GM15510 (cell line): ENCODE data around the gene SP110.

ENCODE experiments used
- POLR2A ChIP-seq: IDR thresholded peaks from 3 replicates; pipeline ENCODE4 v1.6.1; 2011; ENCODE audit warnings: borderline replicate concordance; ENCODE audit not compliant: insufficient read length; ENCODE audit errors: extremely low read depth

SP110 gene

GRCh38 chr2:230219419-230220331 is at the start of gene SP110:
Gene SP110, minus strand, starts transcription at chr2:230219984. Its CDS starts 3,057 bp downstream, at chr2:230216927.
- peak; percentile 66 for TF ChIP-seq POLR2A

DNA sequence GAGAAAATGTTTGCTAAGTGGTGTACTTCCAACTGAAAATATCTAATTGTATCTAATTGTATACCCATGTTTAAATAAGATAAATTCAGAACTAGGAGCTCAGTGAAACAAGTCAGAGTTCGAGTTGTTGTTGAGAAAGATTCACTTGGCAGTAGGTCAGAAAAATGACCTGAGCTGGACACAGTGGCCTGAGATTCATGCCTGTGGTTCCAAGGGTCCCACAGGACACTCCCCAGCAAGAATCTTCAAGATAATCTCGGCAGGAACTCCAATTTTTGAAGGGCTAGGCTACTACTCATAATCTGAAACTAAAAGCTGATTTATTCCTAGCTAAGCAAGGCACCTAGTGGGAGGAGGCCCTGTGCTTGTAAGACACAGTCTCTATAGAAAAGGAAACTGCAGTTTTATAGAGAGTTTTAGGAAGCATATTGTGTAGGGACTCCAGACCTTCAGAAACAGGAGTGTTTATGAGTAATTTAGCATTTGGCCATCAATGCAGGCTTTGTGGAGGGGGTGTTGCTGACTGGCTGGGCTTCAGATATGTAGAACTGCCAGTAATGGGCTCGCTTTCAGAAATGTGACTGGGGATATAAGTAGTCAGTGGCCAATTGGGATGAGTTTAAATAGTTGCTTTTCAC is 48.9 kb upstream of the SP110 start:
- no peak for TF ChIP-seq POLR2A

- no peak for TF ChIP-seq POLR2A
Measured at GRCh38 chr2:230267556-230267955, 47.8 kb upstream of the SP110 start.

- no peak for TF ChIP-seq POLR2A
Measured at GRCh38 chr2:230267059-230267458, 47.3 kb upstream of the SP110 start.

GRCh38 chr2:230266638-230267037 is 46.9 kb upstream of the SP110 start:
- no peak for TF ChIP-seq POLR2A

DNA sequence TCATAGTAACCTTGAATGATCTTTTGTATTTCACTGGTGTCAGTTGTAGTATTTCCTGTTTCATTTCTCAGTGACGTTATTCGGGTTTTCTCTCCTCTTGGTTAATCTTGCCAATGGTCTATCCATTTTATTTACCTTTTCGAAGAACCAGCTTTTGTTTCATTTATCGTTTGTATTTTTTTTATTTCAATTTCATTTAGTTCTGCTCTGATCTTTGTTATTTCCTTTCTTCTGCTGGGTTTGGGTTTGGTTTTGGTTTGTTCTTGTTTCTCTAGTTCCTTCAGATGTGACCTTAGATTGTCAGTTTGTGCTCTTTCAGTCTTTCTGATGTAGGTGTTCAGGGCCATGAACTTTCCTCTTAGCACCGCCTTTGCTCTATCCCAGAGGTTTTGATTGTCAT is 42.5 kb upstream of the SP110 start:
- no peak for TF ChIP-seq POLR2A

GRCh38 chr2:230258483-230258882 is 38.7 kb upstream of the SP110 start:
- no peak for TF ChIP-seq POLR2A

GRCh38 chr2:230256733-230257332 is 37.0 kb upstream of the SP110 start:
- no peak for TF ChIP-seq POLR2A

DNA sequence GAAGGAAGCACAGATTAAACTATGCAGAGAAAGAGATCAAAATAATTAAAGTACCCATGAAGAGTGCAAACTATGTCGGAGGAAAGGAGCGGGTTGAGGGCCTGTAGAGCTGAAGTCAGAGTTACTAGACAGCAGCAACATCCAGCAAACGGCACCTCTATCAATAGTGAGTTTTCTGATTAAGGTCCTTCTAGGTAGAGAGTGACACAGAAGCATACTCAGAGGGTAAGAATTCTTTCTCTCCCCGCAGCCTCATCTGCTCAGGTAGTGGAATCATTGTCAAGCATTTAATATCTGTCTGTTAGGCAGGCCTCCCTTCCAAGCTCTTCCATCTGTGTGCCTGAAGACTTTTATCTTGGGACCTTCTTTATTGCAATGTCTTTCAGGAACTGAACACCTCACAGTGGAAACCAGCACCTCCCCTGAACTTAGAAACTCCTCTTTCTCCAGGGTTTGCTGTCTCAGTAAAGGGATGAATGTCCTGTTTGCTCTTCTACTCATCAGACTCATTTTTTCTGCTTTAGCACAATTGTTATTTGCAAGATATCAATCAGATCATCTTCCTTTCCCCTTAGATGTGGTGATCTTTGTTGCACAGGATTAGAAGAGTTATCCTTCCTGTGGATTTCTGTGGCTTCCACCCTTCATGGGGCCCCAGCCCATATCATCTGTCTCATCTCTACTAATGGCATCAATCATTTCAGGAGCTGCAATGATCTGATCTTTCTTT is 34.5 kb upstream of the SP110 start:
- TF ChIP-seq POLR2A, result no peak

DNA sequence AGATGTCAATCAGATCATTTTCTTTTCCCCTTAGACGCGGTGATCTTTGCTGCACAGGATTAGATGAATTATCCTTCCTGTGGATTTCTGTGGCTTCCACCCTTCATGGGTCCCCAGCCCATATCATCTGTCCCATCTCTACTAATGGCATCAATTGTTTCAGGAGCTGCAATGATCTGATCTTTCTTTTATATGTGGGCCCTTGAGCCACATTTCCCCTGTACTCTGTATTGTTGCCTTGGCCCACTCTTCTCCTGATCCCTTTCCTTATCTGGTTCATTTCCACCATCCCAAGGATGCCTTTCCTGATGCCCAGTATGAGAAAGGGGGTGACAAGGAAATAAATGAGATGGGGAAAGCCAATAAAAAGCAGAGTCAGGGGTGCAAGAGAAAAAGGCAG is 30.4 kb upstream of the SP110 start:
- TF ChIP-seq POLR2A, result no peak

- TF ChIP-seq POLR2A, result no peak
Measured at GRCh38 chr2:230246206-230246605, 26.4 kb upstream of the SP110 start.

DNA sequence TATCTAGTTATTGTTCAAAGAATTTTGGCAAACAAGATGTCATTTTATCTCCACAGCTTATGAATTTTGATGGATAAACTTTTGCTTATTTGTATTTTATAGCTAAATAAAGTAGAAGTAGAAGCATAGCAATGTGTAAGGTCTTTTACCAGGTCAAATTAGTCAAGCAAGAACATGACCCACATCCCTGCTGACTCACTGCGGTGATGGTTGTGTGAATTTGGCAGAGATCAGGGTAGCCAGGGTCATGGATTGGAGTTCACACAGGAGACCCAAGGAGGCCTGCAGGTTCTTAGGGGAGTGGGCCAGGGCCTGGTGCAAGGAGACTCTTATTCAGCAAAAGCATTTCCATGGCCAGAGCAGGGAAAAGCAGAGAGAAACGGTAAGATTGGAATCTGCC is 24.4 kb upstream of the SP110 start:
- no peak for TF ChIP-seq POLR2A

DNA sequence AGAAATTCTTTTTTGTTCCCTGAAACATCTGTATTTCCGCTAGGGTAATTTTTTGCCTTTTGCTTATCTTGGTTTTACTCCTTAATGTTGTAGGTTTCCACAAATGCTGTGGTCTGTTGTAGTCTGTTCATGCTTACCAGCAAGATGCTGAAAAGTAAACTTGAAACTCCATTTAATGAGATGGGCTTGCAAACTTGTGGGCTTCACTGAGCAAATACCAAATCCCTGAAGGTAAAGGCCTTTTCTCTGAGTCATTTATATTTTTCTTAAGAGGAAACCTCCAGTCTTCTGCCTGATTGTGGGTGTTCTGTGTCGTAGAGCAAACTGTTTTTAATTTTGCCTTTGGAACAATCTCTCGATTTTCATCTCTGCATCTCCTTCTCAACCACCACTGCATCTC is 15.1 kb upstream of the SP110 start:
- TF ChIP-seq POLR2A, result no peak

DNA sequence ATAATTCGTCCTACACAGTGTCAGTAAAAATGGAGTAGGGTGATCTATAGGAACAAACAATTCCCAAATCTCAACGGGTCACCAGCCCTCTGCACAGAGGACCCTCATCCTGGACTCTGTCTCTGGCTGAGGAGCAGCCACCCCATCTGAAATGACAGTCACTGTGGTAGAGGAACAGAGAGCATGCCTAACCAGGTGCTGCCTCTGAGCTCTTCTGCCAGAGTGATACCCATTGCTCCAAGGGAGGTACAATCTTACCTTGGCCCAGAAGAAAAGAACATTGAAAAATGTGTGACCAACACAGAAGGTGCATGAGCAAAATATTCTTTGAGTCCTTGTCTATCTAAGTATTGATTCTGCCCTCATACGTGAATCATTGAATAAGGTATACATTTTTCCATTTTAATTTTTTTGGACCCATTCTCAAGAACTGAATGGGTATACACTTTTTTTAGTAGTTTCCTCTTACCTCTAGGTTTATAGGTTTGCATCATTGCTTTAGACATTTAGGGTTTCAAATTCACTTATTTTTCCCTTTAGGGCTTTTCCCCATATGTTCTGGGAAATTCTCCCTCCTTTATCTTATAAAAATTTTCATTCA is 14.4 kb upstream of the SP110 start:
- no peak for TF ChIP-seq POLR2A
